Fibroblast of the aortic adventitia (primary cell): ENCODE data around the gene GFOD1. TPM values are rescaled to one million over a fixed set of nuclear protein-coding genes. Genes with fewer than 3 reads are reported as not detected.
A peak's percentile ranks its signal among the peaks of the same experiment; 100 is the strongest.

Experiments
- DNase-seq: peaks from one replicate; pipeline ENCODE4 v3.0.0-alpha.2; 2010; ENCODE audit warnings: low read depth
- H3K4me3 ChIP-seq: 2 replicates; pipeline ENCODE4 v1.5.1; 2011; ENCODE audit warnings: low read depth, mild to moderate bottlenecking, control low read depth, low read length, moderate library complexity
- total RNA-seq: library from RNA; depleted of rRNA; stranded (reverse); fragments of >200 nt; gene quantifications from 2 replicates; pipeline ENCODE4 v1.2.3, GENCODE V29; 2012; ENCODE audit warnings: low replicate concordance
- TF ChIP-seq, protein P1 (sequence below): IDR thresholded peaks from 2 replicates; pipeline ENCODE4 v1.5.1; 2011; ENCODE audit warnings: mild to moderate bottlenecking, low read length, control low read depth, inconsistent platforms; ENCODE audit not compliant: insufficient read depth

The GFOD1 gene
- total RNA-seq, 1 donor: 2.6 TPM

- TF ChIP-seq, protein P1, sequence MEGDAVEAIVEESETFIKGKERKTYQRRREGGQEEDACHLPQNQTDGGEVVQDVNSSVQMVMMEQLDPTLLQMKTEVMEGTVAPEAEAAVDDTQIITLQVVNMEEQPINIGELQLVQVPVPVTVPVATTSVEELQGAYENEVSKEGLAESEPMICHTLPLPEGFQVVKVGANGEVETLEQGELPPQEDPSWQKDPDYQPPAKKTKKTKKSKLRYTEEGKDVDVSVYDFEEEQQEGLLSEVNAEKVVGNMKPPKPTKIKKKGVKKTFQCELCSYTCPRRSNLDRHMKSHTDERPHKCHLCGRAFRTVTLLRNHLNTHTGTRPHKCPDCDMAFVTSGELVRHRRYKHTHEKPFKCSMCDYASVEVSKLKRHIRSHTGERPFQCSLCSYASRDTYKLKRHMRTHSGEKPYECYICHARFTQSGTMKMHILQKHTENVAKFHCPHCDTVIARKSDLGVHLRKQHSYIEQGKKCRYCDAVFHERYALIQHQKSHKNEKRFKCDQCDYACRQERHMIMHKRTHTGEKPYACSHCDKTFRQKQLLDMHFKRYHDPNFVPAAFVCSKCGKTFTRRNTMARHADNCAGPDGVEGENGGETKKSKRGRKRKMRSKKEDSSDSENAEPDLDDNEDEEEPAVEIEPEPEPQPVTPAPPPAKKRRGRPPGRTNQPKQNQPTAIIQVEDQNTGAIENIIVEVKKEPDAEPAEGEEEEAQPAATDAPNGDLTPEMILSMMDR: no peak
- DNase-seq: no peak
- no peak overlapping the region for H3K4me3 ChIP-seq
Observed at GRCh38 chr6:13493147-13493546, 5.7 kb upstream of the GFOD1 start.

- TF ChIP-seq, protein P1: no peak
- no peak overlapping the region for H3K4me3 ChIP-seq
- DNase-seq: no peak
Observed at GRCh38 chr6:13492357-13492756, 5.0 kb upstream of the GFOD1 start.

DNA sequence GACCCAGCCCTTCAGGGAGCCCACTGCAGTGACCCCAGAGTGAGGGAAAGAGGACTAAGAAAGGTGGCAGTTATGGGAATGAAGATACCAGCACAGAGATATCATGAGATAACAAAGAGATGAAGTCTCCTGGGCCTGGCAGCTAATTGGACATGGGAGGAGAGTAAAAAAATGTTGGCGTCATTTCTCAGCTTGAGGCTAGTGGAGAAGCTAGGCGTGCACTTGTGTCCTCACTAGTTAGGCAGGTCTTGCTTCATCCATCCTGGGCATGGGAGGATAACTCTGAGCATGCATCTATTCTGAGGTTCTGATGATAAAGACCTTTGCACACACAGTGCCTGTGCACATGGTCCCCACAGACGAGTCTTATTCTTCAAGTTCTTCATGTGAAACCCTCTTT is 4.1 kb upstream of the GFOD1 start:
- DNase-seq: no peak
- TF ChIP-seq, protein P1: no peak
- H3K4me3 ChIP-seq: no peak overlapping the region

DNA sequence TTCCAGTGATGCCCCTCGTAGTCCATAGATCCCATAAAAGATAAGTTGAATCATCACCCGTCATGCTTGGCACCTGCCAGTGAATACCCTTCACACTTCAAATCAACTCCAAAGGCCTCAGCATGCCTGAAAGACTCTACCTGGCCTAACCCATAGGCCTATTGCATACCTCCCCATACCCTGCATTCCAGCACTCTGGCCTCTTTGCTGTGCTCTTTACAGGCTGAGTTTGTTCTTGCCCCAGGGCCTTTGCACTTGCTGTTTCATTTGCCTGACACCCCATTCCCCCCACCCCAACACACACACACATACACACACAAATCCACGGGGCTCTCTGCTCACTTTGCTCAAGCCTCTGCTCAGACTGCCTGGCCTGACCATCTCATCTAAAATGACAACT is 3.0 kb upstream of the GFOD1 start:
- no peak overlapping the region for H3K4me3 ChIP-seq
- TF ChIP-seq, protein P1: no peak
- no peak for DNase-seq

DNA sequence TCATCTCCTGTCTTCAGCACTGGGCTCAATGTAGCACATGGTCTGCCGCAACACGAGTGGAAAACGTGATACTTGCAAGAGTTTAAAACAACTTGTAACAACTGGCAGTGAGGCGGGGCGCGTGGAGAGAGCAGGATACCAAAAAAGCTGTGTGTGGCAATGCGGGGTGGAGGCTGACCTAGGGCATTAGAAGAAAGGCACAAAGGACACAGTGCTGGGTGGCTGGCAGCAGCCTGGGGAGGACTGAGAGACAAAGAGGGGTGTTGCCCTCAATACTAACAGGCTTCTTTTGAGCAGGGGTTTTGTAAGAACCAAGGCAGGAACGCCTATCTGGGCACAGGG is 1.5 kb upstream of the GFOD1 start:
- H3K4me3 ChIP-seq: no peak overlapping the region
- TF ChIP-seq, protein P1: no peak
- DNase-seq: no peak

DNA sequence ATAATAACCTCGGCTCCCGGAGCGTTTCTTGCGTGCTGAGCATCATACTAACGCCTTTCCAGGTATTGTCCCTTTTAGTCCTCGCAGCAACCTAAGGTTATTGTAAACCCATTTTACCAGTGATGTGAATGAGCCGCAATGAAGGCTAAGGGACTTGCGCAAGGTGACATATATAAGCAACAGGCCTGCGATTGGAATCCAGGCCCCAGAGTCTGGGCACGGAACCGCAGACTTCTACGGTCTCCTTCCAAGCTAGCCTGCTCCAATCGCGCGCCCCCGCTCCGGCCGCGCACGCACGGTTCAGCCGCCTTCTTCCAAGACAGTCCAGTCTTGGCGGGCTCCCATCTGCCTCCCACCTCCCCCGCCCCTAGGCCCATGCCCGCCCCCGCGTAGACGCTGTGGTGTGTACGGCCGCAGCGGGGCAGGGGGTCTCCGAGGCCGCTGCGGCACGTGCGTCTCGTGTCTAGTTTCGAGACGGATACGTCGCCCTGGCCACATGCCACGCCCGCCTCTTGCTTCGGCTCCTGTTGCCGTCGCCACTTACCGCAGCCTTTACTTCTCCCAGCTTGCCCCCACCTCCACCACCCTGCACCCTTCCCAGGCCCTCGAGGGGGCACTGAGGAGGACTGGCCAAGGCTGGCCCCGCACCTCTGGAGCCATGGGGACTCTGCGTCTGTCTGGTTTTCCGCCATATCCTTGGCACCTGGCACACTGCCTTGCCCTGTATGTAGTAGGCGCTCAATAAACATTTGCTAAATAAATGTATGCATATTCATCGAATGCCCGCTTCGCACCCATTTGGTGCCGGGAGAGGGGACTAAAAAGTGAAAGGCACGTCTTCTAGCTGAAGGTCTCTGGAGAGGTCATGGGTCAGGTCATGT is 855 bp upstream of the GFOD1 start:
- peak; percentile 50 for DNase-seq
- peak overlapping the region; percentile 64 for H3K4me3 ChIP-seq
- TF ChIP-seq, protein P1: no peak

GRCh38 chr6:13486679-13487121 is 700 bp downstream of the GFOD1 start:
- H3K4me3 ChIP-seq: peak overlapping the region; percentile 76
- TF ChIP-seq, protein P1: no peak
- DNase-seq: peak; percentile 53
